GM13976 (cell line): ENCODE data around the gene PRRC2B.
"Not testable (repeated sequence)": the region's sequence is repeated elsewhere in the genome, so short reads cannot be mapped to it uniquely, and the experiment has no call there.

ENCODE experiments used
- DNase-seq: peaks from one replicate; pipeline ENCODE4 v3.0.0; 2012; ENCODE audit warnings: low spot score
- CTCF ChIP-seq: IDR thresholded peaks from 2 replicates; pipeline ENCODE4 v1.5.1; 2012; ENCODE audit warnings: borderline replicate concordance, mild to moderate bottlenecking; ENCODE audit not compliant: insufficient read depth; ENCODE audit errors: extremely low read depth, missing control alignments, control extremely low read depth
- in situ Hi-C: fragments of 300-500 bp; cut with MboI; formaldehyde crosslinking; loops from one replicate; pipeline ENCODE4 v1.12.0; 2022; ENCODE audit warnings: low sequenced_read_pairs, mixed read lengths, inconsistent platforms; ENCODE audit not compliant: unreplicated experiment

The PRRC2B gene

DNA sequence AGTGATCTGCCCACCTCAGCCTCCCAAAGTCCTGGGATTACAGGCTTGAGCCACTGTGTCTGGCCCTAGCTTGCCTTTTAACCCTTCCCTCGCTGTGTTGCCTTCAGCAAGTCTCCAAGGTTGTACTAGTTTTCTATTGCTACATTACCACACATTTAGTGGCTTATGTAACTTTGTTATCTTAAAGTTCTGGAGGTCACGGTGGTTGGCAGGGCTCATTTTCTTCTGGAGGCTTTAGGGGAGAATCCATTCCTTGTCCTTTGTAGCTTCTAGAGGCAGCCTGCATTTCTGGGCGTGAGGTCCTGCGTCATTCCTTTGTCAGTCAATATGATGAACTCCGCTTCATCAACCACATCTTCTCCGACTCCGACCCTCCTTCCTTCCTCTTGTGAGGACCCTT lies 2.9 kb upstream of the PRRC2B start:
- TF ChIP-seq CTCF = no peak
- DNase-seq = no peak
- in situ Hi-C loops = no loop called here

GRCh38 chr9:131391504-131391903 lies 2.4 kb upstream of the PRRC2B start:
- no peak for TF ChIP-seq CTCF
- in situ Hi-C loops = no loop called here
- no peak for DNase-seq

DNA sequence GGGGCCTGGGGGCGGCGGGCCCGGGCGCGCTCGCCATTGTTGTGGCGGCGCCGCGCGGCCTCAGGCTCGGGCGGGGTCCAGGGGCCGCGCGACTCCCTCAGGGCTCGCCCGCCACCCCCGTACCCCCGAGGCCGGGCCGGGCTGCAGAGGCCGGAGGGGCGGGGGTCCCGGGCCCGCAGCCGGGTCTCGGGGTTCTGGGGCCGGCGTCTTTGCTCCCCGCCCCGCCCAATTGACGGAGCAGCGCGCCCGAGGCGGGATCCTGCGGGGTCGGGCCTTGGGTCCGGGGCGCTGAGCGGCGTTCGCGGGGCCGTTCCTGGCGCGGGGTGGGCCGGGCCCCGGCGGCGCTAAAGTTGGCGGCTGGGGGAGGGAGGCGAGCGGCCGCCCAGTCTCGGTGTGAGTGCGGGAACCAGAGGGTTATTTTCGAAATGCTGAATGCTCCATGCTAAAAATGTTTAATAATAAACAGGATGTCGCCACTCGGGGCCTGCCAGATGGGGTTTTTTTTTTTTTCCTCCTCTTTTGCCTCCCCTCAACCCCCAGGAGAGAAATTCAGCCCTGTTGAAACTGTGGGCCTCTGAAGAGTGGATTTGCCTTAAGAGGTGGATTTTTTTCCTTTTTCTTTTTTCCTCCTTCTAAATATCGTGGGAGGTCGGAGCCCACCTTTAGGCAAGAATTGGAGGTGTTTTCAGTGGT lies 724 bp downstream of the PRRC2B start:
- TF ChIP-seq CTCF = no peak
- in situ Hi-C loops = no loop called here
- peak; percentile 65 for DNase-seq

DNA sequence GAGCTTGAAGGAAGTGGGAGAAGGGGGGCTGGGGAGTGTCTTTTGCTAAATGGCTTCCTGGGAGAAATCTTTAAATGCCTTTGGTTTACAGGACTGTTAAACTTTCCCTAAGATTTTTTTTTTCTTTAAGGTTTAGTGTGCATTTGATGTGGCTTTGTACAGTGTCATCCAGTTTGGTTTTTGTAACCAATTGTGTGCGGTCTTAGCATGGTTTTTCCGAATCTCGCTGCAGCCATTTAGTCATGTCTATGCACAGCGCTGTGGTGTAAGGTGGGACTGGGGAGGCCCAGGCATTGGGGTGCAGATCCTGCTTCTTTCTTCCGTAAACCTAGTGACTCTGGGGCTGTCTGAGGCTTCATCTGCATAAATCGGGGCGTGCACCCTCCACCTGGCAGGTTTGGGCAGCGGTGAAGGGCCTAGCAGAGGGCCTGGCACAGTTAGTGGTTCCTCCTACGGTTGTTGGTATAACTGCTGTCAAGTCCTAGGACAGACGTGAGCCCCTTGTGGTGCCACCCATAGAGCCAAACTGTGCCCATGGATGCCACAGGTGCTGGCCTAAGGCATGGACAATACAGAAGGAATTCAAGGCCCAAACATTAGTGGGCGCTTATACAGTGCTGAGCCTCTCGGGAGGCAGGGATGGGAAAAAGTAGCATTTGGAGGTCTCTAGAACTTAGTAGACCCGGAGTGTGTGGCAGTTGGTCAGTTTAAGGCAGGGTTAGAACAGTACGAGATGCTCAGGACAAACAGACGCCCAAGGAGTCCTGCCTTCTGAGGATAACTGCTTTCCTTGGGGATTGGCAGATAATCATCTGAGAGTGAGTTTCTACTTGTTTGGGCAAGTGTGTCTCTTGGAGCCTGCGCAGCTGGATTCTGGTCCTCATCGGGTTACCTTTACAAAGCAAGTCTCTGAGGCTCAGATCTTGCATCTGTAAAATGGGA lies 1.5 kb downstream of the PRRC2B start:
- in situ Hi-C loops = no loop called here
- peak; percentile 73 for DNase-seq
- TF ChIP-seq CTCF = no peak

DNA sequence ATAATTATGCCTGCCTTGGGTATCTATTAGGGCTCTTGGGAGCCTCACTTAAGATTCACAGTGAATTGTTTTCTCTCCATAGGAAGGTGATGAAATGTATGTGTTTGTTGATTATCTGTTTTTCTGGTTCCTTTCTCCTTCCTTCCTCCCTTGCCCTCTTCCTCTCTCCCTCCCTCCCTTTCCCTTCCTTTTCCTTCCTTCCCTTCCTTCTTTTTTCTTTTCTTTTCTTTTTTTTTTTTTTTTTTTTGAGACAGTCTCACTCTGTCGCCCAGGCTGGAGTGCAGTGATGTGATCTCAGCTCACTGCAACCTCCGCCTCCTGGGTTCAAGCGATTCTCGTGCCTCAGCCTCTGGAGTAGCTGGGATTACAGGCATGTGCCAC lies 2.2 kb downstream of the PRRC2B start:
- DNase-seq, in situ Hi-C loops: not testable (repeated sequence)

DNA sequence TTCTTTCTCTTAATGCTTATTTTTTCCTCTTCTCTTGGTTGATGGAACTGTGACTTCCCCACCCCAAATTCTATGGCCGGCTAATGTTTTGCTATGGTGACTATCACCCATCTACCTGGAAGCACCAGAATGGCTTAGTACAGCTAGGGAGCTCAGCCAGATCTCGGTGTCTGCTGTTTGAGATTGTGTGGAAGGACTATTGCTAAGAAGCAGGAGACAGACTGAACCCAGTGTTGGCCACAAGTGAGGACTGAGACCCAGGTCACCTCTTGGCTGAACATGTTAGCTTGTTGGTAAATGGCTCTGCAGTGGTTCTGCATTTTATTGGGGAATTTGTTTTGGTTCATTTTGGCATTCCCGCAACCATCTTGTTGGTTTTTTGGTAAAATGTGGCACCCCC lies 2.7 kb downstream of the PRRC2B start:
- DNase-seq = no peak
- in situ Hi-C loops = no loop called here
- no peak for TF ChIP-seq CTCF

DNA sequence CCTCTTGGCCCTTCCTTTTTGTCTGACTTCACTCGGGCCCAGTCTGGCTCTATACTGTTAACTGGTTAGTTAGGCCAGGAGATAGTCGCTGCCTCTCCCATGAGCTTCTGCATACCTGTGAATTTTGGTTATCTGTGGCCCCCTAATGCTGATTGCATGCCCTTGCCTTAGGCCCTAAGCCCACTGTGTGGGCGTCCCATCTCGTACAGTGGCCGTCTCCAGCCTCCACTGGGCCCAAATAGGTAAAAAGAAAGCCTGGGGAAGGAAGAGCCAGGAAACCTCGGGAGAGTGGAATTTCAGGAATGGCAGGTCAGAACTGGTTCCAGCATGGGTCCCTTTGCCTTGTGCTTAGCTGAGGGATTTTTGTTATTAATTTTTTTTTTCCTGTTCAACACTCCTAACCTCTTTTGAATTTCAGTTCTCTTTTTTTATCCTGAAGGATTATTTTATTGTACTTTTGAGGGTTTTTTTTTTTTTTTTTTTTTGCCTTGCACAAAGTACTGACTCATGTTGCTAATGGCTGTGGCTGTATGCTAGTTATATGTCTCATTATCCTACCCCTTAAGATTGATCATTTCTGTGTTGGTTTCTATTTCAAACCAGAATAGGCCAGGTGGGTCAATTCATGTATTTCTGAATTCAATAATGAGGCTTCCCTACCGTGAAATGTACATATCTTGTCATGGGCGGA lies 3.4 kb downstream of the PRRC2B start:
- DNase-seq = no peak
- TF ChIP-seq CTCF = no peak
- in situ Hi-C loops = no loop called here
